ENCODE data around the gene AHCYL1. TPM values are rescaled to one million over a fixed set of nuclear protein-coding genes. Genes with fewer than 3 reads are reported as not detected.
A peak's percentile ranks its signal among the peaks of the same experiment; 100 is the strongest.

AHCYL1 gene
- total and polyA plus RNA-seq, 12 donors: 21.9 to 58.9 (median 47.4) TPM

DNA sequence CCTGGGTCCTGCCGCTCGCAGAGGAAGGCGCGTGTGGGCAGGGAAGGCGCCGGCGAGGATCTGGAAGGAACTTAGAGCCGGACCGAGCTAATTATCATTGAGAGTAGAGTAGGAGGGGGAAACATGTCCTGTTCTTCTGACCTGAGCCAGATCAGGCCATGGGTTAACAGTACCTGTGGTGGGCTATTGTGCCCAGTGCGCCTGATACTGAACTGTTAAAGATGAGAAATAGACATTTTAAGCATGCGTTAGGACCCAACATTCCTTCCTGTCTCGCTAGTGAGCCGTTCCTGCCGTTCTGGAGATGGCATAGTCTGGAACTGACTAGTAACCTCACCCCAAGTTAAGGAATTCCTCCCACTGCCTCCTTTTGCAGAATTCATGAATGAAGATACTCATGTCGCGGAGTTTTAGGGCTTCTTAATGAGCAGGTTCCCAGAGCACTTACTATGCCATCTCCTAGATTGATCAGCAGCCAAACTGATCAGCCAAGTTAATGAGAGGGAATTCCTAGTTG lies 50.7 kb downstream of the AHCYL1 start:
- Histone ChIP-seq H3K4me3 (peak overlapping the region; percentile 88 to 100 (median 96)), H3K9me3 (no peaks in the 10 kb centered on the region), H3K27ac (peak overlapping the region in 9 of 10 donors; percentile 91 to 98 (median 94)), H3K36me3 (peaks cover 2 to 38% (median 23%) of the 10 kb centered on the region in 9 donors), H3K27me3 (no peaks in the 10 kb centered on the region), H3K4me1 (peaks cover 0 to 40% (median 21%) of the 10 kb centered on the region in 9 donors)
- WGBS, 2 donors: 6% methylated on average over 16 of the region's 16 CpGs
- DNase-seq (no peak), ATAC-seq (peak in 3 of 8 donors; percentile 16 to 39 (median 35))
- TF ChIP-seq, protein P1, sequence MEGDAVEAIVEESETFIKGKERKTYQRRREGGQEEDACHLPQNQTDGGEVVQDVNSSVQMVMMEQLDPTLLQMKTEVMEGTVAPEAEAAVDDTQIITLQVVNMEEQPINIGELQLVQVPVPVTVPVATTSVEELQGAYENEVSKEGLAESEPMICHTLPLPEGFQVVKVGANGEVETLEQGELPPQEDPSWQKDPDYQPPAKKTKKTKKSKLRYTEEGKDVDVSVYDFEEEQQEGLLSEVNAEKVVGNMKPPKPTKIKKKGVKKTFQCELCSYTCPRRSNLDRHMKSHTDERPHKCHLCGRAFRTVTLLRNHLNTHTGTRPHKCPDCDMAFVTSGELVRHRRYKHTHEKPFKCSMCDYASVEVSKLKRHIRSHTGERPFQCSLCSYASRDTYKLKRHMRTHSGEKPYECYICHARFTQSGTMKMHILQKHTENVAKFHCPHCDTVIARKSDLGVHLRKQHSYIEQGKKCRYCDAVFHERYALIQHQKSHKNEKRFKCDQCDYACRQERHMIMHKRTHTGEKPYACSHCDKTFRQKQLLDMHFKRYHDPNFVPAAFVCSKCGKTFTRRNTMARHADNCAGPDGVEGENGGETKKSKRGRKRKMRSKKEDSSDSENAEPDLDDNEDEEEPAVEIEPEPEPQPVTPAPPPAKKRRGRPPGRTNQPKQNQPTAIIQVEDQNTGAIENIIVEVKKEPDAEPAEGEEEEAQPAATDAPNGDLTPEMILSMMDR (IDR thresholded peaks at IDR 0.05): no peak
- intact Hi-C loops (cut with DNase I): loop anchor here in 1 of 10 donors (5.0 kb wide), 1 partner anchor 372 kb away; the partner anchor contains the start of gene LAMTOR5

DNA sequence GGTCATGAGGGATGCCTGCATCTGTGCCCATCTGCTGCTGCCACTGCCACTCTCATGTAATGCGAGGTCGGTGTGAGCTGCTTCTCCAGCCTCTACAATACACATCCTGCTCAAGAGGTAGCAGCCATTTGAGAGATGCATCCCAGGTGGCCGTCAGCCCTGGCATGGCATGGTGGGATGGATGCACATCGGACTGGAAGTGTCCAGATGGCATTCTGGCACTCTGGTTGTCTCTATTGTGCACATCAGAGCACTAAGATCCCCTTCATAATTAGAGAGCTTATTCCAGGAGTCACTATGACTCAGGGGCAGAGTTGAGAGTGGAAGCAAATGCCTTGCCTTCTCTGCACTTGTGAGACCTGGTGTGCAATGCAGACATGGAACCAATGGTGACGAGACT lies 53.7 kb downstream of the AHCYL1 start:
- no peaks in the 10 kb centered on the region for H3K9me3 ChIP-seq
- WGBS, 2 donors: 90 to 94% methylated on average over 5 of the region's 5 CpGs
- no peak overlapping the region for H3K4me3 ChIP-seq
- H3K36me3 ChIP-seq: peaks cover 6 to 68% (median 50%) of the 10 kb centered on the region in 9 donors
- peaks cover 0 to 27% (median 16%) of the 10 kb centered on the region in 9 donors for H3K4me1 ChIP-seq
- H3K27ac ChIP-seq: no peak overlapping the region
- intact Hi-C loops (cut with DNase I): loop anchor here in 1 of 10 donors (5.0 kb wide), 1 partner anchor 369 kb away; the partner anchor contains the start of gene LAMTOR5
- ATAC-seq (no peak), DNase-seq (no peak)
- TF ChIP-seq, protein P1 (IDR thresholded peaks at IDR 0.05): no peak
- no peaks in the 10 kb centered on the region for H3K27me3 ChIP-seq

- Histone ChIP-seq H3K4me3 (no peak overlapping the region), H3K36me3 (peaks cover 8 to 81% (median 64%) of the 10 kb centered on the region in 9 donors), H3K9me3 (no peaks in the 10 kb centered on the region), H3K4me1 (peaks cover 0 to 25% (median 16%) of the 10 kb centered on the region in 9 donors), H3K27ac (no peak overlapping the region), H3K27me3 (no peaks in the 10 kb centered on the region)
- TF ChIP-seq, protein P1 (IDR thresholded peaks at IDR 0.05): no peak
- DNase-seq (no peak), ATAC-seq (no peak)
- 65 to 68% methylated on average over 4 of the region's 4 CpGs for WGBS, 2 donors
- intact Hi-C loops (cut with DNase I): loop anchor here in 1 of 10 donors (5.0 kb wide), 1 partner anchor 368 kb away; the partner anchor contains the start of gene LAMTOR5
Measured at GRCh38 chr1:110039641-110040040, 55.1 kb downstream of the AHCYL1 start.

DNA sequence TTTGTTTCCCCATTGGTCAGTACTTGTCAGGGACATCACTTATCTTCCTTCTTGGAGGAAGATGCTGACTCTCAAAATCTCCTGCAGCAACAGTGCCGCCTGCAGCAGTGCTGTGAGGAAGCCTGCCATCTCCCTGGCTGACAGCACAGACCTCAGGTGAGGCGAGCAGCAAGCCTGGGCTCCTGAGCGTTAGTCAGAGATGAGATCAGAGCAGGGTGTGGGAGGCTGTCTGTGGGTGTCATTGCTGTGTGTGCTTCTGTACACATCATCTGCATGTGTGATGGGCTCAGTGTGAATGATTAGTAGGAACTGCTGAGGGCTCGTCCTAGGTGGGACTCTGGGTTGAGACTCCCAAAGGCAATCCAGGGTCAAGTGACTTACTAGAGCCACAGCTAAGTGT lies 56.0 kb downstream of the AHCYL1 start:
- H3K27me3 ChIP-seq: no peaks in the 10 kb centered on the region
- intact Hi-C loops (cut with DNase I): no loop called here
- no peak overlapping the region for H3K27ac ChIP-seq
- ATAC-seq (no peak), DNase-seq (no peak)
- H3K36me3 ChIP-seq: peaks cover 8 to 90% (median 73%) of the 10 kb centered on the region in 9 donors
- H3K4me3 ChIP-seq: no peak overlapping the region
- peaks cover 0 to 18% (median 12%) of the 10 kb centered on the region in 9 donors for H3K4me1 ChIP-seq
- no peaks in the 10 kb centered on the region for H3K9me3 ChIP-seq
- WGBS, 2 donors: 94 to 95% methylated on average over 4 of the region's 4 CpGs
- TF ChIP-seq, protein P1 (IDR thresholded peaks at IDR 0.05): no peak

Measured in heart right ventricle (tissue), 16 donors.